Mucosa of descending colon (tissue), 3 donors: ENCODE results near the gene TNFSF10. TPM values are rescaled to one million over a fixed set of nuclear protein-coding genes. Genes with fewer than 3 reads are reported as not detected.

Experiments
- ATAC-seq: fragments of 200-7000 bp; cut with Tn5 transposase; one replicate; pipeline ENCODE4 v1.9.1; 2020; ENCODE audit warnings: mild to moderate bottlenecking, moderate library complexity
- DNase-seq, 3 donors: peaks; one replicate each; pipeline ENCODE4 v3.0.0-alpha.2; 2020
- H3K36me3 ChIP-seq: fragments of 200-600 bp; one replicate; pipeline ENCODE4 v1.8.0; 2021; ENCODE audit warnings: low read depth, mild to moderate bottlenecking
- H3K4me1 ChIP-seq: fragments of 200-600 bp; one replicate; pipeline ENCODE4 v1.8.0; 2021; ENCODE audit warnings: low read depth, mild to moderate bottlenecking
- H3K4me3 ChIP-seq: fragments of 200-600 bp; one replicate; pipeline ENCODE4 v1.8.0; 2021; ENCODE audit warnings: mild to moderate bottlenecking
- H3K9me3 ChIP-seq: fragments of 200-600 bp; one replicate; pipeline ENCODE4 v1.8.0; 2021; ENCODE audit warnings: mild to moderate bottlenecking
- CTCF ChIP-seq: fragments of 200-600 bp; IDR thresholded peaks from one replicate; pipeline ENCODE4 v1.8.0; 2022; ENCODE audit warnings: antibody characterized with exemption, mild to moderate bottlenecking
- intact Hi-C, 2 donors: fragments of 100-400 bp; cut with DNase I in 1 of 2; cut with micrococcal nuclease in 1 of 2; formaldehyde crosslinking; loops; one replicate each; pipeline versions ENCODE4 v1.11.0 to v1.11.1; 2022; cut with DNase I, micrococcal nuclease
- total RNA-seq, 3 donors: library from RNA; stranded (reverse); fragmentation: NEBNext Ultra II Directional in 2 of 3; extraction: Animal tissue kit (Norgen Biotek cat#: 25700) in 2 of 3; gene quantifications; one replicate each; pipeline versions ENCODE4 v1.2.1 to v1.2.4, GENCODE V29; 2021 to 2023
- donor health status: DM: no; HTN: no; CAD: no; lungs with moderate emphysema.
- donor health status: DM: no; HTN: no; CAD: no.
- donor health status: DM: no; HTN: yes; CAD: no.

The TNFSF10 gene
- total RNA-seq, 3 donors from 2014 or later, result 70.6 to 220 (median 129) TPM

- no peak for ATAC-seq
- no peak for DNase-seq
- Histone ChIP-seq H3K4me3 (no peak overlapping the region), H3K36me3 (no peaks in the 10 kb centered on the region), H3K4me1 (no peaks in the 10 kb centered on the region), H3K9me3 (no peaks in the 10 kb centered on the region)
- intact Hi-C loops, result no loop called here
- no peak for TF ChIP-seq CTCF
These were observed 66.8 kb downstream of the TNFSF10 start for GRCh38 chr3:172456404-172456803.

Other genes with a start within 250 kb of the TNFSF10 start
- gene GHSR, start 75.0 kb downstream of the TNFSF10 start, total RNA-seq, result not detected
- 10 to 100 TPM; 21.5 to 63.9 (median 53.3) TPM for gene NCEH1, start 187.6 kb upstream of the TNFSF10 start, total RNA-seq
- 10 to 100 TPM; 14.8 to 30.2 (median 14.9) TPM for gene ECT2, start 227.3 kb upstream of the TNFSF10 start, total RNA-seq